Stimulated activated CD4-positive, alpha-beta T cell treated with anti-CD3 and anti-CD28 coated beads, Interleukin-4, amount 100 ng/mL, for 24 hours (primary cell): ENCODE measurements around the gene EIF5.

Experiments used
- DNase-seq: peaks from one replicate; pipeline ENCODE4 v3.0.0-alpha.2; 2020

EIF5 gene

DNA sequence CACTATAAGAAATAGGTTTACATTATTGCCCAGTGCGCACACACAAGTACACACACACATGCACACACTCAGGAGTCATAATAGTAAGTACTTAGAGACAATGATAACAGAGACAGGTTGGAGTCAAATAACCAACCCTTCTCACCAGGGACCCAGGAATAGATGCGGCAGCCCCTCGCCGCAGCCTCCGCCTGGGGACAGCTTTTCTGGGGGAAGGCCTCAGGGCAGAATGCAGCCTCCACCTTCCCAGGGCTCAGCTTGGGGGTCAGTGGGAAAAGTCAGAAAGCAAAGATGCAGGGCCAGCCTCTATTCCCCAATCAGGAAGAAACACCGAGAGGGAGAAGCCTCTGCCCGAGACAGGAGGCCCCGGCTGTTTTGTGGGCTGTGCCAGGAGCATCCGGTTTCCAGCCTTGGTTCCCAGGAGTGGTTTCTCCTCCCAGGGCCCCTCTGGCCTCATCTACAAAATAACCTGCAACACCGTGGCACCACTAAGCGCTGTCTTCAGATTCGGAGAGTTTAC is 23.4 kb upstream of the EIF5 start:
- DNase-seq = no peak

DNA sequence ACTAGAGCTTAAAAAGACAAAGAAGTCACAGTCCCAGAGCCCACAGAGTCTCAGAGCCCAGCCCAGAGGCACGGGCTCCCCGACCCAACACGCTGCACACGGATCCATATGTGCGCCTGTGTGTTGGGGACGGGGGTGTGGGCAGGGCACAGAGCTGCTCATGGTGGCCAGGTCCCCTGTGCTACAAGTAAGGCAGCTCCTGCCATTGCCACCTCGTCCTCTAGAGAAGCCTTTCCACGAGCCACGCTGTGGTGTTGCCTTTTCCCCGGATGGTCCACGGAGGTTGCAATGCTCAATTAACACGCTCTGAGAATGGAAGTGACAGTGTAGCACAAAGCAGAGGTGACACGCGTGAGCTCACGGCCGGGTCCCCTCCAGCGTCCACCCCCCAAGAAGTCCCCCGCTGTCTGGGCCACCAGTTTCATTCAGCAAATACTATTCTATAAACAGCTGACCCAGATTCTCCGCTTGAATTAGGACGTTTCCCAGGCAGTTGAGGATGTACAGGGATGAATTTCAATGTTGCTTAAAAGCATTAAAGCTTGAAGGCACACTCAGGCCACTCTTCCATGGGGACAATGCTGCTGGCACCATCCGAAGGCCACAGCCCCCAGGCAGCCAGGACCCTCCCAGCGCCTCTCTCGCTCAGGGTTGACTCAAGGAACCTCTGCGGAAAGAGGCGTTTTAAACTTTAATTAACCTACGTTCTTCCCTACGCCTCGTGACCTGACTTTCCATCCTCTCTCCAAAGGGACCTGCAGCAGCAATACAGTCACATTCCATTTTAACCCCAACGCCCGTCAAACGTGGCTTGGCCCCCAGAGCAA is 22.7 kb upstream of the EIF5 start:
- DNase-seq = no peak

DNA sequence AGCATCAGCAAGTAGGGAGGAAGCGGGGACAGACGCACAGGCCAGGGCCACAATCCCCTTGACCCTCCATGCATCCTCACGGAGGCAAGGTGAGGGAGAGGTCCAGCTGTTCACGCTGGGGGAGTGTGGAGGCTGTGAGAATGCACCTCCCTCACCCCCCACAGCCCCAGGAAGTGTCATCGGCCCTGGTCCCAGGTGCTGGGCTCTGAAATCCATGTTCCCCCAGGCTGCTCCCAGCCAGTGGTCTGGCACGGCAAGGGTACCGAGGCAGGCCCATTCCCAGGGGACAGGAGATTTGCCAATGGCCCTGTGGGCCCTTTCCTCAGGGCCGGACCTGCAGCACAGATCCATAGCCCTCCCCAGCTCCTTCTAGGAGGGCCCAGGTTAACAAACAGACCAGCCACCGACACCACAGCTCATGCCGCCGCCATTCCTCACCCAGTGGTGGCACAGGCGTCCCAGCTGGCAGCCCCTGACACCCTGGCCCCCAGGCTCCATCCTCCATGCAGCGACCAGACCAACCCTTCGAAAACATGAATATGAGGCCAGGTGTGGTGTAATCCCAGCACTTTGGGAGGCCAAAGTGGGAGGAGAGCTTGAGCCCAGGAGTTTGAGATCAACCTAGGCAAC is 21.9 kb upstream of the EIF5 start:
- no peak for DNase-seq

DNA sequence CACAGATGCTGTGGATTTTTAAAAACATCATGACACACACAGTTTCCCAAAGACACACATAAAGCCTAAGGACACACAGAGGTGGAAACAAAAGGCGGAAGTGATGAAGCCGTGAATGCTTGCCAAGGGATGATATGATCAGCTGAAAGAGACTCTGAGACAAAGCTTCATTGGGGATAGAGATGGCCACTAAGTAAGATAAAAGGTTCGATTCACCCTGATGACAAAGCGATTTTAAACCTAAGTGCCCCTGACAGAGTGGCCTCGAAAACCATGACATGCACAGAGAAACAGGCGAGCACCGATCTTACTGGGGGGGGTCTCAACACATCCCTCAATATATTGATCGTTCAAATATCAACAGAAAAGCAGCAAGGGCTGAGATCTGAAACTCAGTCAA is 20.3 kb upstream of the EIF5 start:
- DNase-seq = no peak

DNA sequence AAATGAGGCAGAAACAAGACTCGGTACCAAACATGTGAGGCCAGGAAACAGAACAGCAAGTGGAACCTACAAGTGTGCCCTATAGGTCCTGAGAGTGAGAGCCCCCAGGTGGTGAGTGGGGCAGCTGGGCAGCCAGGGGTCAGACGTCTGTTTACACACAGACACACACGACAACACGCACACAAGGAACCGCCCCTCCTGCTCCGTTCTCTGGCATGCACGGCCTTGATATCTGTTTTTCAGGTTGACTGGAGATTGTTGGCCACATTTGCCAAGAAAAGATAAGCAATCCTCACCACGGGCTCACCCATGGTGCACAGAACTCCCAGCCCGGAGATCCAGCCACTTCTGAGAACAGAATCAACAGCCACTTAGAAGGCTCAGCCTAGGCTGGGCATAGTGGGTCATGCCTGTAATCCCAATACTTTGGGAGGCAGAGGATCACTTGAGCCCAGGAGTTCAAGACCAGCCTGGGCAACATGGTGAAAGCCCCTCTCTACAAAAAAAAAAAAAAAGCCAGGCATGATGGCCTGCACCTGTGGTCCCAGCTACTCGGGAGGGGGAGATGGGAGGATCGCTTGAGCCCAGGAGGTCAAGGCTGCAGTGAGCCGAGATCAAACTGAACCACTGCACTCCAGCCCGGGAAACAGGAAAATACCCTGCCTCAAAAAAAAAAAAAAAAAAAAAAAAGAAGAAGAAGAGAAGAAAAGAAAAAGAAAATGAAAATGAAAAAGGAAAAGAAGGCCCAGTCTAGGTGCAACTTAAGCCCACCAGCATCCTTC is 19.4 kb upstream of the EIF5 start:
- no peak for DNase-seq

DNA sequence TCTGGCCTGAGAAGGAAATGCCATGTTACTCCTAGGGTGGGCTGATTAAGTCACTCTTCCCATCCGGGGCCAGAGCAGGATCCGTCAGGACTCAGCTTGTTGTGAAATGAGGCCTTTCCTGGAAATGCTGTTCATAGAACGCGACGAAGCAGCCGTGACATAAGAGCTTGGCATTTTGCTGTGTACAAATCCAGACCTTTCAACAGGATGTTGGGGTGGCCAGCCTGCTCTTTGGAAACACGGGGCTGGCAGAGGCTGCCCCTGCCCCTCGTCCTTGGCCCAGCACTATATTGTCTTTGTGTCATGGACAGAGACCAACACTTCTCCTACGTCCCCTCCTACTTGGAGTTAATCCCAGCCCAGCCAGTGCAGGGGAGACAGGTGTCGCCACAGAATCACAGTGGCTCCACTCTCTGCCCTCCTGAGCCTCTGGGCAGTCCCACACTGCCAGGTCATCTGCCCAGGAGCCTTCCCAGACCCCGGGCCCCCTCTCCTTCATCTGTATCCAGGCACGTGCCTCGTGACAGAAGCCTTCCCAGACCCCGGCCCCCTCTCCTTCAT is 18.6 kb upstream of the EIF5 start:
- DNase-seq = no peak

DNA sequence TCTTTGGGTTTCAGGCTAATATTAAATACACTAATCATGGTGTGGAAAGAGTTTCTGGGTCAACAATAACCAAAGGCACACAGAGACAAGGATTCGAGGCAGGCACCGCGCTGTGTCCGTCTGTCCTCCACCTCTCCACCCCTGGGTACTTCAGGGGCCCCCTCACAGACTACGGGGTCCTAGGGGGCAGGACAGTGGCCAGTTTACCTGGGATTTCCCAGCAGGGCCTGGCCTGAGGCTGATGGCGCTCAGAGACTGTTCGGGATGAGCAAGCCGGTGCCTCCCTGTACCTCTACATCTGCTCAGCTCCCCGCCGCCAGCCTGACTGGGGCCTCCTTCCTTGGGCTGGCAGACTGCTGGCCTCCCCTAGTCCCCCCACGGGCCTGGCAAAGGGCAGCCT is 18.1 kb upstream of the EIF5 start:
- DNase-seq = no peak

DNA sequence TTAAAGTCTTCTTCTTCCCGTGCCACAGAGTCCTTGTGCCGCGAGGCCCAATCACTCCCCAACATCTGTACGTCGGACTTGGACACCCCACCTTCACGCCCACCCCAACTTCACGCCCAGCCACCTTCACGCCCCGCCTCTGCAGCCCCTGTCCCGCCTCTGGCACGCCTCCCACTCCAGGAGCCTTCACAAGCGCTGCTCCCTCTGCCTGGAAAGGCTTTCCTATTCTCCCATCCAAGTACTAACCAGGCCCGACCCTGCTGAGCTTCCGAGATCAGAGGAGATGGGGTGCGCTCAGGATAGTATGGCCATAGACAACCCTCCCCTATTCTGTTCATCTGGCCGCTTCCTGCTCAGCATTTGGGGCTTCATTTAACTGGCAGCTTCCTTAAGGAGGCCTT is 17.3 kb upstream of the EIF5 start:
- no peak for DNase-seq

DNA sequence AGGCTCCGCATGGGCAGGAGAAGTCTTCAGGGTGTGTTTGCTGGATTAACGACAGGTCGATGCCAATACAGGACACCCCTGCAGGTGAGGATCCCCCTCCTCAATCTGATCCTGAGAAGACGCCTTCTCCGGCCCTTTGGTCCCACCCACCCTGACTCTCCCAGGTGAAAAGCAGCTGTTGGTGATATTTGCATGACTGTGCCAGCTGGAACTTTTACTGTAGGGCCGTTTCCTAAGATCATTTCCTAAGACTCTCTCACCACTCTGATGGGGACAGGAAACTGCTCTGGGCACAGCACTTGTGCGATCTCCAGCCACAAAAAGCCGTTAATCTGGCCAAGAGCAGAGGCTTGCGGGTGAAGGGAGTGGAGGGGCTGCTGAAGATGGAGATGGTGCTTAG is 16.8 kb upstream of the EIF5 start:
- DNase-seq = no peak

DNA sequence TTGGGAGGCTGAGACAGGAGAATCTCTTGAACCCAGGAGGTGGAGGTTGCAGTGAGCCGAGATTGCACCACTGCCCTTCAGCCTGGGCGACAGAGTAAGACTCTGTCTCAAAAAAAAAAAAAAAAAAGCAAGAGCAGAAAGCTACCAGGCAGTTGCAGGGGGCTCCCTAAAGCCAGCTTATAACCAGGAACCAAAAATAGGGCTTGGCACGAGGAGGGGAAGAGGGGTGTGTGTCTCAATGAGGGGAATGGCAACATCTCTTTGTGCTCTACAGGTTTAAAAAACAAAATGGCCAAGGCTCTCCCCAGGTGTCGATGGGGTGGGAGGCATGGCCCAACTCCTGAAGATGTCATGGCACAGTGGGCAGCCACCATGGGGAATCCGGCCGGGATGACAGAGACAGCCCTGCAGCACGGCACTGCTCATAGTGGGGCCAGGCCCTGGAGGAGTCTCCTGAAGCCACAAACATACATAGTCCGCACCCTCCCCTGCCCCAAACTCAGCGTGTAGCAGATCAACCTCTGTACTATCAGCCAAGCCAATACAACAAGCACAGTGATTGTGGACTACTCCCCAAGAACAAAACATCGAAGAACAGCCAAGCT is 16.0 kb upstream of the EIF5 start:
- no peak for DNase-seq

DNA sequence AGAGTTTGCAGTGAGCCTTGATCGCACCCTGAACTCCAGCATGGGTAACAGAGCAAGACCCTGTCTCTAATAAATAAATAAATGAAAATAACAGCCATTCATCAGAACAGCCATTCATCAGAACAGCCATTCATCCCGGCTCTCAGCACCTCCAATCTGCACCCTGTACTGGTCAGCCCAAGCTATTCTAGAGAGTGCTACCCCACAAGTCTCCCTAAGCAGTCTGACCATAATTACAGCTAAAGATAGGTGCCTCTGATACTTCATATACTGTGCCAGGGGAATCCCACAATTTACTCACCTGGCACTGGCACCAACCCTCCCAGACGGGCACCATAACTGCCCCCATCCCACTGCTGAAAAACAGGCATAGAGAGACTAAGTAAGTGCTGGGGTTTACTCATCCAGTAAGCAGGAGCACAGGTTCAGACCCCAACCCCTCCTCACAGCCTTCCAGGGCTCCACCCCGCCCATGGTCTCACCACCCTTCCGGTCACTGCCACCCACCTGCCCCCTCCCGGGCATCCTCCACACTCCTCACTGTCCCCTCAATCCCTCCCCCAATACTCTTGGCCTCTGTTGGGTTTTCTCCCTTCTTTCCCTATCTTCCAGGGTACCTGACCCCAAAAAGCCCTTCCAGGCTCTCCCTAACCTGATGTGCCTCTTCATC is 15.2 kb upstream of the EIF5 start:
- no peak for DNase-seq

DNA sequence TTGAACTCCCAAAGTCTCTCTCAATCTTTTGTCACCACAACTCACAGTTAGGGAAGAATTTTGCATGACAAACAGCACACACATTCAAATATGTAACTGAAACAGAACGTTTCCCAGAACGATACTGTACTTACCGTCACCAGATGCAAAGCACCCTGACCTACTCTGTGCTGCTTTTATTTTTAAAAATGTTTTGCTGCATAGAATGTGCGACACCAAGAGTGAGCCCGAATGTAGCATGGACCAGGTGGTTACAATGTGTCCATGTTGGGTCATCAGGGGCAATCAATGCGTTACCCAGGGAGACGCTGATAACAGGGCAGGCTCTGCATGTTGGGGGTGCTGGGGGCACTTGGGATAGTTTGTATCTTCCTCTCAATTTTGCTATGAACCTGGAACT is 14.6 kb upstream of the EIF5 start:
- no peak for DNase-seq

DNA sequence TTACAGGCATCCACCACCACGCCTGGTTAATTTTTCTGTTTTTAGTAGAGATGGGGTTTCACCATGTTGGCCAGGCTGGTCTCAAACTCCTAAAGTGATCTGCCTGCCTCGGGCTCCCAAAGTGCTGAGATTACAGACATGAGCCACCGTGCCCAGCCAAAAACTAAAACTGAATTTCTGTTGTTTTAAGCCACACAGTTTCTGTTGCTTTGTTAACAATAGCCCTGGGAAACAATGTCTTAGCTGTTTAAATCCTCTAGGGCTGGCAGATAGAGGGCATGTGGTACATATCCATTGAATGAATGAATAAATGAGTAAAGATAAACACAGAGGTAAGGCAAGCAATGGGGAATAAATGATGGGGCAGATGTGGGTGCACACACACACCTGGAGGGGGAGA is 8.0 kb upstream of the EIF5 start:
- no peak for DNase-seq

DNA sequence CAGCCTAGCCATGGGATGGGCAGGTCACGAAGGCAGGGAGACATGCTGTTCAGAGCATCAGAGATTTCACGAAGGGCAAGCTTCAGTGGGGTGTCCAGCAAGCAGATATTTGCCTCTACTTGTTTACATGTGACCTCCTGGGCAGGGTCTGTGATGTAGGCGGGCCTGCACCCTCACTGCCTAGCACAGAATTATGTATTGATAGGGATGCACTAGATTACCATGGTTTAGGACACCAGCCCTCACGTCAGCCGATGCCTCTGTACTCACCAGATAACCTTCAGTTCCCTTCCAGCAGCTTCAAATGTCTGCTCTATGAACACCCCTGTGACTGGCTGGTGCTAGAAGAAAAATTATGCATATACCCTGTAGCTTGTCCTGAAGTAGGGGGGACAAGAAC is 5.1 kb upstream of the EIF5 start:
- DNase-seq = no peak

DNA sequence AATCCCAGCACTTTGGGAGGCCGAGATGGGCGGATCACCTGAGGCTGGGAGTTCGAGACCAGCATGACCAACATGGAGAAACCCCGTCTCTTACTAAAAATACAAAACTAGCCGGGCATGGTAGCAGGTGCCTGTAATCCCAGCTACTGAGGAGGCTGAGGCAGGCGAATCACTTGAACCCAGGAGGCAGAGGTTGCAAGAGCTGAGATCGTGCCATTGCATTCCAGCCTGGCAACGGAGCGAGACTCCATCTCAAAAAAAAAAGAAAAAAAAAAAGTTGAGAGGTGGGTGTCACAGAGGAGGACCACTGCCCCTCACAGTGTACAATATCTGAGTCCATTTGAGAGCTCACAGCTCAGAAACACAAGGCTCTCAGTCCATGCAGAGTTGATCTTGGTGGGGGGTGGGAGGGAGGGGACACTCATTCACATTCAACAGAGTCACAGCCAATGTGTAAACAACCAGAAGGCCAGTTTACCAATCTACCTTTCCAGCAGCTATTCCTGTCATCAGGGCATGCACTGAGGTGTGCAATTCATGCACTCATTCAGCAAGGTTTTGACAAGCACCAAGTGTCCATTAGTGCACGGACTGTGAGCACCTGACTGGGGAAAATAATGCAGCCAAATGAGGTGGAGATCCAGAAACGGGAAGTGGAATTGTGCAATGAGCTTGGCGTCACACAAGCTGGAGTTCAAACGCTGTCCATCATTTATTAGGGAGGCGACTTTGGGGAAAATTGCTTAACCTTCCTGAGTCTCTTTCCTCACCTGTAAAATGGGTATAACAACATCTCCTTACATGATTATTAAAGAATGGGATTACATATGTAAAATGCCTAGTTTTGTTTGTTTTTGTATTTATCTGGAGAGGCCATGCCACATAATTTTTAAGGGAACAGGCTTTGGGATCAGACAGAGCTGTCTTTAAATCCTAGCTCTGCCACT is 4.4 kb upstream of the EIF5 start:
- no peak for DNase-seq

DNA sequence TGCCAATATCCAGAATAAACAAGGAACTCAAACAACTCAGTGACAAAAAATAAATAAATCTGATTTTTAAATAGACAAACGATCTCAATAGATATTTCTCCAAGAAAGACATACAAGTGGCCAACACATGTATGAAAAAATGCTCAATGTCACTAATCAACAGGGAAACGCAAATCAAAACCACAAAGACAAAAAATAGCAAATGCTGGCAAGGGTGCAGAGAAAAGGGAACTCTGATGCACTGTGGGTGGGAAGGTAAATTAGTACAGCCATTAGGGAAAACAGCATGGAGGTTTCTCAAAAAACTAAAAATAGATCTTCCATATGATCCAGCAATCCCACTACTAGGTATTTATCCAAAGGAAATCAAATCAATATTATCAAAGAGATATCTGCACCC is 3.5 kb upstream of the EIF5 start:
- no peak for DNase-seq

DNA sequence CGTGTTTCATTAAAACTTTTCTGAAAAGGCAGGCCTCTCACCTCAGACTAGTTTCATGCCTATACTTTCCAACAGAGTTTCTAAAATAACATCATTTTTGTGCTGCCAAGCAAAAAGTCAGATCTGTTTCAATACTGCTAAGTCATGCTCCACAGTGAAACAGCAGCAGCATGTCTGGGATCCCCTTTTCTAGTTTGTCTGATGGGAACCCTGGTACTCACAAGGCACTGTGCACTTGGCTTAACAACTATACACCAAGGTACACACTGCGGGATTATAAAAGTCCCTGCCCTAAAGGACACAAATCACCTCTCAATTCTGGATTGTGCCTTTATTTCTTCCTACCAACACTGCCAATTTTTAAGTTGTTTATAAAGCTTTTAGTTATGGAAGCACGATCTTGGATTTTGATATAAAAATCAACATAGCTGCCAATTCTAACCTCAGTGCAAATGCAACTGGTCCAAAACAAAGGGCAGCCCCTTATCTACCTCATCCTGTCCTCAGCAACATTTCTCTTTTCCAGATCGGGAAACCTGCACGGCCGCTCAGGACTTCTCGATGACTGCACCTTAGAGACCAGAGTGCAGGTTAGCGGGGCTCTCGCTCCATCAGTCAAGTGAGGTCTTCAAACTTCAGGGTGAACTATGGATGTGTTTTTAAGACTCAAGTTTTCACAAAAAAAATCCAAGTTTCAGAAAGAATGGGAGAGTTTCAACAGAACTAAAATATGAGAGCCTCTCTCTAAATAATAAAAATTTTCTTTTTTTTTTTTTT is 1.7 kb upstream of the EIF5 start:
- DNase-seq = no peak

DNA sequence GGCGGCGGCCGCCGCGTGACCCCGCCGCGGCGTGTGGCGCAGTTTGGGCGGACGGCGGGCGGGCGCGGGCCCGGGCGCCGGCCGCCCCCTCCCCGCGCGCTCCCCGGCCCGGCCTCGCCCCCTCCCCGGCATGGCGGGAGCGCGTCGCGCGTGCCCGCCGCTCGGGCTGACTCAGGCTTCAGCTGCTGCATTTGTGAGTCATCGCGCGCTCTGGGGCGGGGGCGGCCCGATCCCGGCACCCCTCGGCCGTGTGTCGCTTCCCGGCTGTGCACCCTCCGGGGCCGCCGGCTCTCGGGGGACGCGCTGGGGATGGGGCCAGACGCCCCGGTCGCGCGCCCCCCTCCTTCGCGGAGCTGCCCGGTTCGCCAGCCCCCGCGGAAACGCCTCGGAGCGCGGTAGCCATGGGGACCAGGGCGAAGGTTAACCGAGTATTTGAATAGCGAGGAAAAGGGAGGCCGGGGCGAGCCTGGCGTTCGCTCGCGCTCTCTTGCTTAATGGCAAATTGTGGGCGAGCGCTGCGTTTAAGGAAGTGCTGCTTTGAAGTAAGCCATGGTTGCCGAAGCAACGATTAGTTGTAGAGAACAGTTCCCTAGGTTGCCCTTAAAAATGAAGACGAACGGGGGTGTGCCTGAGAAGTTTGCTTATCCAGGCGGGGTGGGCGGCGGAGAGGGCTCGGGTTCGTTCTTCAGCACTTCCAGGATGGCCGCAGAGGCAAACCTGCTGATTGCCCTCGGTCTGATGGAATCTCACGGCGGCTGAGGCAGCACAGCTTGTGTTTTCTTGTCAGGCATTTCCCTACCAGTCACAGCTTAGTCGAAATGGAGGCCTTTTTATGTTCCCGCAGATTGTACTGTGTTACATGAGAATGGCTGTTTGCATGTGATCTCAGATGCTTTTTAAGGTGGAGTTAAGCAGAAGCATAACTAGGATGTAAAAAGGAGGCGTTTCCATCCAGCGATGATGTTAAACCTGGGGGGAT is 896 bp downstream of the EIF5 start:
- peak; percentile 87 for DNase-seq

DNA sequence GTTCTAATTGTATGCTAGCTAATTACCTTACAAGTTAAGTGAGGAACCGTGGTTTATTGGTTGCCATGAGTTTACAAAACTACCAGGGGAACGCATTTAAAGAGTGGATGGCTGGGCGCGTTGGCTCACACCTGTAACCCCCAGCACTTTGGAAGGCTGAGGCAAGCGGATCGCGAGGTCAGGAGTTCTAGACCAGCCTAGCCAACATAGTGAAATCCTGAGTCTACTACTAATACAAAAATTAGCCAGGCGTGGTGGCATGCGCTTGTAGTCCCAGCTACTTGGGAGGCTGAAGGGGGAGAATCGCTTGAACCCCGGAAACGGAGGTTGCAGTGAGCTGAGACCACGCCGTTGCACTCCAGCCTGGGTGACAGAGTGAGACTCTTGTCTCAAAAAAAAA is 2.2 kb downstream of the EIF5 start:
- DNase-seq = no peak
